GM12892 (cell line): ENCODE results near the gene GALNT18.

Experiments
- POLR2A ChIP-seq: IDR thresholded peaks from 2 replicates; pipeline ENCODE4 v1.6.1; 2011; ENCODE audit warnings: low read depth, low read length, control low read depth
- POLR2AphosphoS5 ChIP-seq: IDR thresholded peaks from 2 replicates; pipeline ENCODE4 v1.6.1; 2011; ENCODE audit warnings: low read depth, low read length, control low read depth
- TAF1 ChIP-seq: IDR thresholded peaks from 2 replicates; pipeline ENCODE4 v1.6.1; 2011; ENCODE audit warnings: low read depth, mild to moderate bottlenecking, control low read depth, low read length, borderline replicate concordance

DNA sequence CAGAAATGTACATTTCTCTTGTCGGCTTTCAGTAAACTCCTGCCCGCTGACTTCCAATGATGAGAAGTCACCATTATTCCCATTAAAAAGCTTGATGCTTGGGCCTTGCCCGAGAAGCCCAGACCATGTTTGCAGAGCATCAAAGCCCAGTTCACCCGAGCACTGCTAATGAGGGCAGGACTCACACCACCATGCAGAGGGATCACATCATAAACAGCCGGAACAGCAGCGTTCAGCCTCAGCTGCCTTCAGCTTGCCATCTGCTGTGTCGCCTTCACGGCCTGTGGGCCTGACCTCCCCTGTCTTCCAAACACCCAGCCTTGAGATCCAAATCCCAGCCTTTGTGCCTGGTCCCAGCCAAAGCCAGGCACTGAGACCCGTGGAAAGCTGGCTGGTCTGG lies 163.3 kb downstream of the GALNT18 start:
- TF ChIP-seq POLR2A: no peak
- TF ChIP-seq POLR2AphosphoS5: no peak
- TF ChIP-seq TAF1: no peak
